Heart right ventricle (tissue), 16 donors: ENCODE data around the gene KCNAB3. TPM values are rescaled to one million over a fixed set of nuclear protein-coding genes. Genes with fewer than 3 reads are reported as not detected.
A peak's percentile ranks its signal among the peaks of the same experiment; 100 is the strongest.

ENCODE experiments used
- ATAC-seq, 8 donors: fragments of 200-7000 bp; cut with Tn5 transposase; one replicate each; pipeline ENCODE4 v1.9.1; 2020; ENCODE audit warnings: mild to moderate bottlenecking in 8 of 8, moderate library complexity in 8 of 8, moderate number of reproducible peaks in 1 of 8
- DNase-seq, 2 donors: peaks; one replicate each; pipeline ENCODE4 v3.0.0-alpha.2; 2020
- H3K27ac ChIP-seq, 10 donors: fragments of 200-600 bp; sonication (generic) in 2 of 10; one replicate each; pipeline versions ENCODE4 v1.5.0 to v1.8.0; 2020 to 2022; ENCODE audit warnings: mild to moderate bottlenecking in 3 of 10
- H3K27me3 ChIP-seq, 7 donors: fragments of 200-600 bp; one replicate each; pipeline ENCODE4 v1.8.0; 2021 to 2022; ENCODE audit warnings: mild to moderate bottlenecking in 2 of 7
- H3K36me3 ChIP-seq, 9 donors: fragments of 200-600 bp; sonication (generic) in 1 of 9; one replicate each; pipeline versions ENCODE4 v1.5.0 to v1.8.0; 2020 to 2022; ENCODE audit warnings: mild to moderate bottlenecking in 2 of 9
- H3K4me1 ChIP-seq, 9 donors: fragments of 200-600 bp; sonication (generic) in 1 of 9; one replicate each; pipeline versions ENCODE4 v1.5.0 to v1.8.0; 2020 to 2022; ENCODE audit warnings: mild to moderate bottlenecking in 4 of 9
- H3K4me3 ChIP-seq, 10 donors: fragments of 200-600 bp; sonication (generic) in 2 of 10; one replicate each; pipeline versions ENCODE4 v1.5.0 to v1.8.0; 2020 to 2022; ENCODE audit warnings: mild to moderate bottlenecking in 7 of 10, moderate library complexity in 2 of 10
- H3K9me3 ChIP-seq, 11 donors: fragments of 200-600 bp in 10 of 11; sonication (generic) in 2 of 11; one replicate each; pipeline versions ENCODE4 v1.5.0 to v1.8.0; 2013 to 2022; ENCODE audit warnings: mild to moderate bottlenecking in 2 of 11, control low read depth in 1 of 11, moderate library complexity in 1 of 11
- CTCF ChIP-seq, 9 donors: fragments of 200-600 bp; sonication (generic) in 2 of 9; IDR thresholded peaks; one replicate each; pipeline versions ENCODE4 v1.5.0 to v1.8.0; 2021 to 2022; ENCODE audit warnings: antibody characterized with exemption in 9 of 9, mild to moderate bottlenecking in 5 of 9, moderate library complexity in 1 of 9
- WGBS, 2 donors: extraction: QIAGEN DNeasy Blood & Tissue Kit; methylation state at CpG; one replicate each; pipeline ENCODE4 v1.1.7; 2013; ENCODE audit warnings: inconsistent platforms in 1 of 2; 5-methylcytosine and 5-hydroxymethylcytosine counted together
- intact Hi-C, 10 donors: fragments of 100-400 bp; cut with DNase I; formaldehyde crosslinking; loops; one replicate each; pipeline versions ENCODE4 v1.11.1 to v1.14.2; 2022
- polyA plus RNA-seq, 2 donors: library from polyadenylated mRNA; stranded (reverse); fragments of 200-250 nt; gene quantifications; one replicate each; pipeline ENCODE4 v1.2.3, GENCODE V29; 2013
- total RNA-seq, 10 donors: library from RNA; stranded (reverse); fragmentation: NEBNext Ultra II Directional in 3 of 10; extraction: Animal tissue kit (Norgen Biotek cat#: 25700) in 3 of 10; gene quantifications; one replicate each; pipeline versions ENCODE4 v1.2.1 to v1.2.4, GENCODE V29; 2021 to 2023
- donor health status: Arrhythmogenic right ventricular cardiomyopathy.
- donor health status: ischemic (EF 13 %, LVEDD 7.1; RV severe dilation, severe dysfunction).
- donor health status: healthy with polysubstance abuse.
- donor health status: DM: no; HTN: yes; CAD: no.
- donor health status: DM: no; HTN: no; CAD: no.
- donor health status: ischemic (EF 25% LVEDD 6.9; RV normal size, moderate dysfunction).
- donor health status: ischemic (EF 25% LVEDD 5.7; RV mildly dilated, moderate dysfunction).
- donor health status: healthy.
- donor health status: DM: yes; HTN: yes; CAD: no.
- donor health status: Ischemic cardiomyopathy.
- donor health status: ischemic (EF 35%, LVEDD 5.7; RV mildly dilated, moderate dysfunction).
- donor health status: nonischemic (EF 11% LVEDD 7.7; RV severe dilation, severe dysfunction).
- donor health status: DM: yes; HTN: yes; CAD: no.
- donor health status: PGD.
- donor health status: ischemic (EF 29% LVEDD 5.4; RV normal size, mild dysfunction).
- donor health status: nonischemic (EF 23%, LVEDD 6.1; RV moderate dilation, normal function).

KCNAB3 gene
- total and polyA plus RNA-seq, 12 donors = 0.11 to 1.5 (median 0.39) TPM

DNA sequence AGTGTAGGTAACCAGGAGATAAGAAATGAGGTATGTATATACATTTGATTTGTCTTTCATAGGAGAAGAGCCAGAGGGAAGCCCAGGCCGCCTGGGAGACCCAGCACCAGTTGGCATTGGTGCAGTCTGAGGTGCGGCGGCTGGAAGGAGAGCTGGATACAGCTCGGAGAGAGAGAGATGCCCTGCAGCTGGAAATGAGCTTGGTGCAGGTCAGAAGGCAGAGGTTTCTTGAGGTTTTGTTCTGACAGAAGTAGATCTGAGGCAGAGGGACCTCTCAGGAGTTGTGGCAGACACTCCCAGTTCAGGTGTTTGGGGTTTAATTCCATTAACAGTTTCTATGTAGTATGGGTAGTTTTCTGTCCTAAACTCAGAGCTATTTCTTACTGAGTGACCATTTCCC is 10.4 kb upstream of the KCNAB3 start:
- H3K4me3 ChIP-seq = no peak overlapping the region
- no peaks in the 10 kb centered on the region for H3K27me3 ChIP-seq
- ATAC-seq = no peak
- no peak for TF ChIP-seq CTCF (IDR thresholded peaks at IDR 0.05)
- no peak overlapping the region for H3K27ac ChIP-seq
- no peaks in the 10 kb centered on the region for H3K9me3 ChIP-seq
- WGBS, 2 donors = 94 to 97% methylated on average over 4 of the region's 4 CpGs
- intact Hi-C loops = no loop called here
- peaks cover 0 to 99% (median 24%) of the 10 kb centered on the region in 9 donors for H3K36me3 ChIP-seq
- DNase-seq = no peak
- no peaks in the 10 kb centered on the region for H3K4me1 ChIP-seq

DNA sequence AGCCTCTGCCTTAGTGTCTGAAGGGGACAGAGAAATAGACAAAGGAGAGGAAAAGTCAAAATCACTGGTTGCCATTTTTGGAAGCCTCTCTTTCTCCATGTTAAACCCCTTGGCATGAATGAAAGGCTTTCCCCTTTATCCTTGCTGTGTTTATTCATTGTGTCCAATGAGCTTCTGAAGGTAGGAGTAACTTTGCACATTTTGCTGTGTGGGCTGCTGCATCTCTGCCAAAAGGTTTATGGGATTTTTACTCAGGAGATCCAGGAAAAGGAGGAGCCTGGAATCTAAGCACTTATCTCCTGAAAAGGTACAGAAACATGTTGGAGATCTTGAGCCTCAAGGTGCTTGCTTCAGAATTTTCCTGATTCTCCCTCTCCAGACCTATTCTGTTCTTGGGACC is 6.2 kb upstream of the KCNAB3 start:
- intact Hi-C loops = no loop called here
- no peak for TF ChIP-seq CTCF (IDR thresholded peaks at IDR 0.05)
- no peaks in the 10 kb centered on the region for H3K27me3 ChIP-seq
- no peak overlapping the region for H3K4me3 ChIP-seq
- DNase-seq (no peak), ATAC-seq (no peak)
- peaks cover 2 to 32% (median 20%) of the 10 kb centered on the region in 9 donors for H3K4me1 ChIP-seq
- no peak overlapping the region for H3K27ac ChIP-seq
- no peaks in the 10 kb centered on the region for H3K9me3 ChIP-seq
- peaks cover 0 to 66% (median 4%) of the 10 kb centered on the region in 9 donors for H3K36me3 ChIP-seq

GRCh38 chr17:7932949-7933348 is 3.3 kb upstream of the KCNAB3 start:
- Histone ChIP-seq H3K36me3 (peaks cover 0 to 53% (median 4%) of the 10 kb centered on the region in 9 donors), H3K27me3 (no peaks in the 10 kb centered on the region), H3K27ac (peak overlapping the region in 7 of 10 donors; percentile 49 to 92 (median 79)), H3K4me3 (peak overlapping the region; percentile 46 to 94 (median 77)), H3K4me1 (peaks cover 2 to 36% (median 22%) of the 10 kb centered on the region in 9 donors), H3K9me3 (no peaks in the 10 kb centered on the region)
- intact Hi-C loops = loop anchor here in 1 of 10 donors (5.0 kb wide), 1 partner anchor 46 kb away; the partner anchor contains the start of gene CHD3
- DNase-seq (no peak), ATAC-seq (peak in 2 of 8 donors; percentile 4 to 19)
- TF ChIP-seq CTCF (IDR thresholded peaks at IDR 0.05) = peak in 1 of 9 donors; percentile 15
- 12 to 15% methylated on average over 16 of the region's 16 CpGs for WGBS, 2 donors

GRCh38 chr17:7932483-7932891 is 2.8 kb upstream of the KCNAB3 start:
- ATAC-seq (peak; percentile 5 to 58 (median 38)), DNase-seq (no peak)
- peak overlapping the region in 9 of 10 donors; percentile 49 to 92 (median 79) for H3K27ac ChIP-seq
- H3K4me1 ChIP-seq = peaks cover 2 to 36% (median 22%) of the 10 kb centered on the region in 9 donors
- no peaks in the 10 kb centered on the region for H3K27me3 ChIP-seq
- TF ChIP-seq CTCF (IDR thresholded peaks at IDR 0.05) = no peak
- H3K4me3 ChIP-seq = peak overlapping the region; percentile 46 to 94 (median 77)
- peaks cover 0 to 48% (median 4%) of the 10 kb centered on the region in 9 donors for H3K36me3 ChIP-seq
- intact Hi-C loops = loop anchor here in 1 of 10 donors (5.0 kb wide), 1 partner anchor 45 kb away; the partner anchor contains the start of gene CHD3
- no peaks in the 10 kb centered on the region for H3K9me3 ChIP-seq
- WGBS, 2 donors = 0% methylated on average over 17 of the region's 17 CpGs
